SK-N-SH (cell line): Measurements from ENCODE around the gene HTR1D. TPM values are rescaled to one million over a fixed set of nuclear protein-coding genes. Genes with fewer than 3 reads are reported as not detected.
A peak's percentile ranks its signal among the peaks of the same experiment; 100 is the strongest.

Experiments used
- CTCF ChIA-PET: fragments of 300-600, 350-600 bp; formaldehyde crosslinking; extraction: SDS; loops from one replicate; lab custom pipeline; 2021; lab: Yijun Ruan, JAX
- POLR2A ChIA-PET: fragments of 350-600 bp; sonication (Branson Sonifier 250); formaldehyde crosslinking; extraction: SDS; loops from one replicate; lab custom pipeline; 2020; ENCODE audit warnings: antibody characterized with exemption, inconsistent platforms; lab: Yijun Ruan, JAX
- DNase-seq: peaks from one replicate; pipeline ENCODE4 v3.0.0; 2012
- H2AFZ ChIP-seq: fragments of 200-600 bp; sonication (generic); 2 replicates; pipeline ENCODE4 v1.8.1; 2016; ENCODE audit warnings: antibody characterized with exemption, mild to moderate bottlenecking, low read depth
- H3F3A ChIP-seq: fragments of 200-600 bp; sonication (generic); replicated peaks from 2 replicates; pipeline ENCODE3; 2016; ENCODE audit warnings: antibody characterized with exemption, mild to moderate bottlenecking; ENCODE audit not compliant: insufficient read depth
- H3K27ac ChIP-seq, 2 experiments: fragments of 200-500 bp in 1 of 2; fragments of 200-600 bp in 1 of 2; sonication (Bioruptor generic) in 1 of 2; sonication (generic), shearing (Covaris generic) in 1 of 2; 2 replicates each; pipeline versions ENCODE4 v1.5.1 to v1.6.1; 2014 to 2016; ENCODE audit warnings: low read depth in 2 of 2, inconsistent platforms in 1 of 2, low read length in 1 of 2, mild to moderate bottlenecking in 1 of 2, mixed read lengths in 1 of 2
- H3K27me3 ChIP-seq: fragments of 200-600 bp; sonication (generic), shearing (Covaris generic); 2 replicates; pipeline ENCODE4 v1.6.1; 2016; ENCODE audit warnings: mixed run types; ENCODE audit not compliant: insufficient read depth
- H3K36me3 ChIP-seq, 2 experiments: fragments of 200-500 bp in 1 of 2; fragments of 200-600 bp in 1 of 2; sonication (Bioruptor generic) in 1 of 2; sonication (generic) in 1 of 2; replicated peaks in 1 of 2; 2 replicates each; pipeline versions ENCODE3 to v1.5.1; 2014 to 2016; ENCODE audit warnings: low read length in 1 of 2, mild to moderate bottlenecking in 1 of 2; ENCODE audit not compliant: insufficient read depth in 2 of 2, control insufficient read depth in 1 of 2
- H3K4me1 ChIP-seq, 2 experiments: fragments of 200-500 bp in 1 of 2; fragments of 200-600 bp in 1 of 2; sonication (Bioruptor generic) in 1 of 2; sonication (generic), shearing (Covaris generic) in 1 of 2; 2 replicates each; pipeline versions ENCODE4 v1.5.1 to v1.6.1; 2014 to 2016; ENCODE audit warnings: low read depth in 1 of 2, low read length in 1 of 2, mixed run types in 1 of 2; ENCODE audit not compliant: insufficient read depth in 2 of 2, control insufficient read depth in 1 of 2
- H3K4me2 ChIP-seq: fragments of 200-600 bp; sonication (generic), shearing (Covaris generic); 2 replicates; pipeline ENCODE4 v1.6.1; 2017; ENCODE audit warnings: mixed run types
- H3K4me3 ChIP-seq, 2 experiments: fragments of 200-500 bp in 1 of 2; fragments of 200-600 bp in 1 of 2; sonication (Bioruptor generic) in 1 of 2; sonication (generic), shearing (Covaris generic) in 1 of 2; 2 replicates each; pipeline versions ENCODE4 v1.5.1 to v1.8.1; 2014 to 2016; ENCODE audit warnings: low read depth in 2 of 2, inconsistent platforms in 1 of 2, low read length in 1 of 2, mild to moderate bottlenecking in 1 of 2, mixed read lengths in 1 of 2, moderate library complexity in 1 of 2
- H3K79me2 ChIP-seq: fragments of 200-600 bp; sonication (generic); 2 replicates; pipeline ENCODE4 v1.8.1; 2017; ENCODE audit warnings: mild to moderate bottlenecking; ENCODE audit not compliant: insufficient read depth
- H3K9ac ChIP-seq: fragments of 200-600 bp; sonication (generic); 2 replicates; pipeline ENCODE4 v1.6.1; 2017; ENCODE audit warnings: mixed run types
- H3K9me2 ChIP-seq: fragments of 200-600 bp; sonication (generic); 2 replicates; pipeline ENCODE4 v1.6.1; 2017; ENCODE audit warnings: mixed run types
- H3K9me3 ChIP-seq: fragments of 200-600 bp; sonication (generic); 2 replicates; pipeline ENCODE4 v1.6.1; 2017; ENCODE audit warnings: mixed run types, mild to moderate bottlenecking, moderate library complexity
- H4K20me1 ChIP-seq: fragments of 200-600 bp; sonication (generic); 2 replicates; pipeline ENCODE4 v1.6.1; 2017; ENCODE audit warnings: mild to moderate bottlenecking, mixed run types; ENCODE audit not compliant: insufficient read depth
- CHD2 ChIP-seq: fragments of 150-350 bp; IDR thresholded peaks from 2 replicates; pipeline ENCODE4 v1.6.1; 2018; ENCODE audit warnings: low read length; ENCODE audit not compliant: partially characterized antibody
- CTCF ChIP-seq: fragments of 200-600 bp; sonication (generic); IDR thresholded peaks from 2 replicates; pipeline ENCODE4 v1.6.1; 2017; ENCODE audit warnings: antibody characterized with exemption, mild to moderate bottlenecking, moderate library complexity
- ELF1 ChIP-seq: IDR thresholded peaks from 2 replicates; pipeline ENCODE4 v1.4.0; 2012
- FOXJ3 ChIP-seq: sonication (generic); formaldehyde crosslinking; IDR thresholded peaks from 2 replicates; pipeline ENCODE4 v1.5.1; 2020; ENCODE audit warnings: mild to moderate bottlenecking, missing genetic modification reagents
- FOXM1 ChIP-seq: IDR thresholded peaks from 2 replicates; pipeline ENCODE4 v1.4.0; 2012; ENCODE audit warnings: low read depth, mild to moderate bottlenecking
- MXI1 ChIP-seq: IDR thresholded peaks from 2 replicates; pipeline ENCODE4 v1.6.1; 2012; ENCODE audit warnings: mild to moderate bottlenecking, low read depth, low read length, improper control_type of control experiment
- NRF1 ChIP-seq: IDR thresholded peaks from 2 replicates; pipeline ENCODE4 v1.6.1; 2012; ENCODE audit warnings: low read depth, mild to moderate bottlenecking, low read length
- POLR2AphosphoS5 ChIP-seq: IDR thresholded peaks from 2 replicates; pipeline ENCODE4 v1.6.1; 2012; ENCODE audit warnings: low read depth, low read length
- RCOR1 ChIP-seq: fragments of 150-350 bp; IDR thresholded peaks from 2 replicates; pipeline ENCODE4 v1.6.1; 2017; ENCODE audit warnings: antibody characterized with exemption, low read length
- REST ChIP-seq: IDR thresholded peaks from 2 replicates; pipeline ENCODE4 v1.6.1; 2012; ENCODE audit warnings: mild to moderate bottlenecking, low read depth, low read length, moderate library complexity
- RFX5 ChIP-seq: IDR thresholded peaks from 2 replicates; pipeline ENCODE4 v1.6.1; 2012; ENCODE audit warnings: mild to moderate bottlenecking, improper control_type of control experiment, low read length
- SMC3 ChIP-seq: IDR thresholded peaks from 2 replicates; pipeline ENCODE4 v1.6.1; 2012; ENCODE audit warnings: low read depth, low read length, improper control_type of control experiment
- TAF1 ChIP-seq: IDR thresholded peaks from 2 replicates; pipeline ENCODE4 v1.6.1; 2012; ENCODE audit warnings: low read depth, mild to moderate bottlenecking, low read length, moderate library complexity, borderline replicate concordance
- TCF12 ChIP-seq: IDR thresholded peaks from 2 replicates; pipeline ENCODE4 v1.4.0; 2012
- TEAD4 ChIP-seq: IDR thresholded peaks from 2 replicates; pipeline ENCODE4 v1.4.0; 2012; ENCODE audit warnings: mild to moderate bottlenecking, borderline replicate concordance; ENCODE audit not compliant: insufficient read depth
- USF2 ChIP-seq: fragments of 150-350 bp; IDR thresholded peaks from 2 replicates; pipeline ENCODE4 v1.6.1; 2017; ENCODE audit warnings: antibody characterized with exemption, low read length, low read depth, borderline replicate concordance
- YY1 ChIP-seq: IDR thresholded peaks from 2 replicates; pipeline ENCODE4 v1.4.0; 2012; ENCODE audit warnings: low read depth, mild to moderate bottlenecking
- ZBTB33 ChIP-seq: IDR thresholded peaks from 2 replicates; pipeline ENCODE4 v1.4.0; 2012; ENCODE audit warnings: low read depth, borderline replicate concordance
- WGBS: methylation state at CpG from one replicate; pipeline ENCODE4 v1.1.6; 2017; ENCODE audit warnings: low lambda C conversion rate; 5-methylcytosine and 5-hydroxymethylcytosine counted together
- polyA plus RNA-seq, 3 experiments: library from polyadenylated mRNA; depleted of rRNA; stranded (reverse); fragments of >200 nt; gene quantifications; 2 replicates each; pipeline ENCODE4 v1.2.3, GENCODE V29; 2012

HTR1D gene
- 0.29 and 0.39 TPM in 2 replicates for polyA plus RNA-seq (2012; rRNA removed)
- 0.29 and 0.31 TPM in 2 replicates for polyA plus RNA-seq (2012; cell fraction: cytosol; rRNA removed)
- polyA plus RNA-seq (2012; cell fraction: nucleus; rRNA removed), result 0.27 and 0.36 TPM in 2 replicates

GRCh38 chr1:23217421-23218115 is at the start of gene HTR1D:
Gene HTR1D (minus strand): TSS chr1:23217502. CDS start chr1:23194219, 23,283 bp downstream.
- Histone ChIP-seq H2AFZ (peak within 1 kb of the TSS; percentile 83; the same call in 1 of the 2 replicates), H3K9me3 (no peaks in the 10 kb centered on the region), H3K27me3 (peaks cover 14% of the 10 kb centered on the region; the same call in 1 of the 2 replicates), H3K9me2 (no peaks in the 10 kb centered on the region), H3K4me1 (no peaks in the 10 kb centered on the region), H4K20me1 (no peaks in the 10 kb centered on the region), H3F3A (peaks cover 4% of the 10 kb centered on the region), H3K36me3 (no peaks in the 10 kb centered on the region), H3K4me3 (peak within 1 kb of the TSS; percentile 52 to 53), H3K9ac (no peak within 1 kb of the TSS), H3K79me2 (no peaks in the 10 kb centered on the region), H3K4me2 (peak within 1 kb of the TSS; percentile 81), H3K27ac (no peak within 1 kb of the TSS)
- TF ChIP-seq REST (no peak), CHD2 (no peak)
- DNase-seq, result no peak
- ChIA-PET CTCF (interaction anchor here (0.6 to 5.1 kb wide), 21 partner anchors 9 to 235 kb away, joined by 3 to 28 read pairs (median 3); no protein-coding TSS in a partner anchor), POLR2A (no interaction called here)
- WGBS, result 22% methylated on average over 30 of the region's 45 CpGs

- Histone ChIP-seq H3K4me1 (no peaks in the 10 kb centered on the region), H3K9me3 (no peaks in the 10 kb centered on the region), H4K20me1 (no peaks in the 10 kb centered on the region), H3K9me2 (no peaks in the 10 kb centered on the region), H3K36me3 (no peaks in the 10 kb centered on the region), H3K4me3 (no peak overlapping the region), H2AFZ (no peak overlapping the region), H3K27me3 (no peaks in the 10 kb centered on the region), H3K9ac (no peak overlapping the region), H3K79me2 (no peaks in the 10 kb centered on the region), H3K4me2 (no peak overlapping the region), H3K27ac (no peak overlapping the region), H3F3A (no peaks in the 10 kb centered on the region)
- POLR2A ChIA-PET, result no interaction called here
- WGBS, result 87% methylated on average over 3 of the region's 3 CpGs
- CTCF ChIA-PET, result interaction anchor here (0.8 to 2.6 kb wide), 3 partner anchors 9 to 79 kb away, joined by 3 to 9 read pairs (median 3); no protein-coding TSS in a partner anchor
- DNase-seq, result no peak
- TF ChIP-seq NRF1 (no peak), TAF1 (no peak), YY1 (no peak), USF2 (no peak), ZBTB33 (no peak), TCF12 (no peak), ELF1 (no peak), RFX5 (no peak), TEAD4 (no peak), CHD2 (no peak), FOXJ3 (no peak), POLR2AphosphoS5 (no peak), SMC3 (no peak), CTCF (no peak), MXI1 (no peak), FOXM1 (no peak), RCOR1 (no peak)
These were observed 46.1 kb upstream of the HTR1D start for GRCh38 chr1:23263380-23263887.
